Neural cell (in vitro differentiated cells): Measurements from ENCODE around the gene ONECUT2. TPM values are rescaled to one million over a fixed set of nuclear protein-coding genes. Genes with fewer than 3 reads are reported as not detected.

Experiments
- H2AFZ ChIP-seq: fragments of 200-600, 300-800 bp; sonication (generic), shearing (Covaris generic); 2 replicates; pipeline ENCODE4 v1.6.0; 2014; ENCODE audit warnings: low read depth, mild to moderate bottlenecking, antibody characterized with exemption, low read length, moderate library complexity
- H3F3A ChIP-seq: fragments of 200-600 bp; shearing (Covaris generic); 2 replicates; pipeline ENCODE4 v1.6.1; 2016; ENCODE audit warnings: mild to moderate bottlenecking, moderate library complexity, mixed read lengths, antibody characterized with exemption, low read length; ENCODE audit not compliant: insufficient read depth, poor library complexity, severe bottlenecking
- H3K27ac ChIP-seq: fragments of 200-600, 300-800 bp; sonication (generic), shearing (Covaris generic); 2 replicates; pipeline ENCODE4 v1.5.1; 2014; ENCODE audit warnings: mild to moderate bottlenecking, low read length, moderate library complexity
- H3K27me3 ChIP-seq: fragments of 300-800, 200-600 bp; sonication (generic), shearing (Covaris generic); 2 replicates; pipeline ENCODE4 v1.6.0; 2014; ENCODE audit warnings: mild to moderate bottlenecking, low read depth, low read length, moderate library complexity; ENCODE audit not compliant: insufficient read depth
- H3K36me3 ChIP-seq: fragments of 300-800, 200-600 bp; sonication (generic), shearing (Covaris generic); 2 replicates; pipeline ENCODE4 v1.5.1; 2014; ENCODE audit warnings: mild to moderate bottlenecking, antibody characterized with exemption, low read length, moderate library complexity; ENCODE audit not compliant: insufficient read depth
- H3K4me2 ChIP-seq: fragments of 300-800, 200-600 bp; sonication (generic), shearing (Covaris generic); 2 replicates; pipeline ENCODE4 v1.6.0; 2014; ENCODE audit warnings: mild to moderate bottlenecking, low read length
- H3K4me3 ChIP-seq: fragments of 300-800, 200-600 bp; sonication (generic), shearing (Covaris generic); 2 replicates; pipeline ENCODE4 v1.5.1; 2014; ENCODE audit warnings: mild to moderate bottlenecking, low read length, moderate library complexity
- H3K79me2 ChIP-seq: fragments of 200-600 bp; shearing (Covaris generic); replicated peaks from 2 replicates; pipeline ENCODE4 v1.6.0; 2014; ENCODE audit warnings: mild to moderate bottlenecking, low read length, moderate library complexity; ENCODE audit not compliant: insufficient read depth
- H3K9ac ChIP-seq: fragments of 300-800, 200-600 bp; sonication (generic), shearing (Covaris generic); 2 replicates; pipeline ENCODE4 v1.6.1; 2016; ENCODE audit warnings: mild to moderate bottlenecking, low read length, mixed read lengths
- H3K9me2 ChIP-seq: fragments of 200-600 bp; shearing (Covaris generic); 2 replicates; pipeline ENCODE4 v1.6.1; 2016; ENCODE audit warnings: mild to moderate bottlenecking, low read length, mixed read lengths; ENCODE audit not compliant: insufficient read depth
- H3K9me3 ChIP-seq: fragments of 200-600, 300-800 bp; sonication (generic), shearing (Covaris generic); 2 replicates; pipeline ENCODE4 v1.6.1; 2016; ENCODE audit warnings: mild to moderate bottlenecking, mixed run types, low read length, moderate library complexity, mixed read lengths
- H4K20me1 ChIP-seq: fragments of 200-600 bp; shearing (Covaris generic); 2 replicates; pipeline ENCODE4 v1.6.1; 2016; ENCODE audit warnings: mild to moderate bottlenecking, mixed run types; ENCODE audit not compliant: insufficient read depth
- CTCF ChIP-seq: fragments of 450-650 bp; IDR thresholded peaks from 2 replicates; pipeline ENCODE4 v1.5.1; 2014; ENCODE audit warnings: antibody characterized with exemption, mild to moderate bottlenecking, moderate library complexity; ENCODE audit not compliant: poor library complexity, severe bottlenecking
- EP300 ChIP-seq: fragments of 450-650 bp; conservative IDR thresholded peaks from 2 replicates; pipeline ENCODE4 v1.6.1; 2014; ENCODE audit warnings: antibody characterized with exemption, mild to moderate bottlenecking, moderate library complexity; ENCODE audit not compliant: poor library complexity, severe bottlenecking
- EZH2 ChIP-seq: fragments of 200-600, 300-800 bp; shearing (Covaris generic), sonication (generic); IDR thresholded peaks from 2 replicates; pipeline ENCODE4 v1.6.1; 2014; ENCODE audit warnings: antibody characterized with exemption, low read length, borderline replicate concordance, mild to moderate bottlenecking; ENCODE audit not compliant: insufficient read depth, poor library complexity, severe bottlenecking
- MXI1 ChIP-seq: fragments of 450-650 bp; conservative IDR thresholded peaks from 2 replicates; pipeline ENCODE4 v1.6.1; 2014; ENCODE audit warnings: antibody characterized with exemption, mild to moderate bottlenecking; ENCODE audit not compliant: poor library complexity, severe bottlenecking
- POLR2AphosphoS5 ChIP-seq: IDR thresholded peaks from 2 replicates; pipeline ENCODE4 v1.6.1; 2012
- RAD21 ChIP-seq: fragments of 450-650 bp; conservative IDR thresholded peaks from 2 replicates; pipeline ENCODE4 v1.6.1; 2014; ENCODE audit warnings: antibody characterized with exemption, mild to moderate bottlenecking, moderate library complexity
- REST ChIP-seq: IDR thresholded peaks from 2 replicates; pipeline ENCODE4 v1.6.1; 2012; ENCODE audit warnings: borderline replicate concordance
- SMC3 ChIP-seq: fragments of 450-650 bp; conservative IDR thresholded peaks from 2 replicates; pipeline ENCODE4 v1.6.1; 2014; ENCODE audit warnings: antibody characterized with exemption, mild to moderate bottlenecking, moderate library complexity; ENCODE audit not compliant: poor library complexity
- TAF1 ChIP-seq: IDR thresholded peaks from 2 replicates; pipeline ENCODE4 v1.6.1; 2012; ENCODE audit warnings: low read depth
- polyA plus RNA-seq: library from polyadenylated mRNA; depleted of rRNA; stranded (reverse); fragments of >200 nt; gene quantifications from 2 replicates; pipeline ENCODE4 v1.2.3, GENCODE V29; 2014

Gene ONECUT2
- polyA plus RNA-seq, 1 donor from 2014 or later = 4.3 TPM

- H3K9me3 ChIP-seq = no peaks in the 10 kb centered on the region
These were observed 103.4 kb downstream of the ONECUT2 start for GRCh38 chr18:57538614-57539013.

GRCh38 chr18:57539702-57540101 lies 104.5 kb downstream of the ONECUT2 start:
- Histone ChIP-seq H3K4me2 (no peak overlapping the region), H3K9me3 (no peaks in the 10 kb centered on the region), H2AFZ (no peak overlapping the region), H3K4me3 (no peak overlapping the region), H3K27ac (no peak overlapping the region), H3K36me3 (no peaks in the 10 kb centered on the region), H3K27me3 (no peaks in the 10 kb centered on the region), H3K9ac (no peak overlapping the region), H3K79me2 (no peaks in the 10 kb centered on the region), H3F3A (no peaks in the 10 kb centered on the region), H3K9me2 (no peaks in the 10 kb centered on the region), H4K20me1 (no peaks in the 10 kb centered on the region)
- TF ChIP-seq MXI1 = no peak
- TF ChIP-seq RAD21 = no peak
- TF ChIP-seq POLR2AphosphoS5 = no peak
- TF ChIP-seq REST = no peak
- TF ChIP-seq SMC3 = no peak
- no peak for TF ChIP-seq TAF1
- TF ChIP-seq CTCF = no peak

More at GRCh38 chr18:57538614-57539013, 103.4 kb downstream of the ONECUT2 start:
- Histone ChIP-seq H3K36me3 (no peaks in the 10 kb centered on the region), H4K20me1 (no peaks in the 10 kb centered on the region), H3K9ac (no peak overlapping the region), H3K27me3 (no peaks in the 10 kb centered on the region), H3F3A (no peaks in the 10 kb centered on the region), H3K4me2 (no peak overlapping the region), H3K79me2 (no peaks in the 10 kb centered on the region), H2AFZ (no peak overlapping the region), H3K27ac (no peak overlapping the region), H3K9me2 (no peaks in the 10 kb centered on the region), H3K4me3 (no peak overlapping the region)
- TF ChIP-seq CTCF = no peak
- no peak for TF ChIP-seq POLR2AphosphoS5
- no peak for TF ChIP-seq SMC3
- TF ChIP-seq EZH2 = no peak
- TF ChIP-seq REST = no peak
- no peak for TF ChIP-seq MXI1
- no peak for TF ChIP-seq TAF1
- TF ChIP-seq RAD21 = no peak
- no peak for TF ChIP-seq EP300
